Activated gamma-delta T cell treated with Interleukin-2 at 50 U/mL for 16 hours (primary cell): Measurements from ENCODE around the gene LRRK1.

Source experiments
- DNase-seq: peaks from one replicate; pipeline ENCODE4 v3.0.0-alpha.2; 2020

LRRK1 gene

DNA sequence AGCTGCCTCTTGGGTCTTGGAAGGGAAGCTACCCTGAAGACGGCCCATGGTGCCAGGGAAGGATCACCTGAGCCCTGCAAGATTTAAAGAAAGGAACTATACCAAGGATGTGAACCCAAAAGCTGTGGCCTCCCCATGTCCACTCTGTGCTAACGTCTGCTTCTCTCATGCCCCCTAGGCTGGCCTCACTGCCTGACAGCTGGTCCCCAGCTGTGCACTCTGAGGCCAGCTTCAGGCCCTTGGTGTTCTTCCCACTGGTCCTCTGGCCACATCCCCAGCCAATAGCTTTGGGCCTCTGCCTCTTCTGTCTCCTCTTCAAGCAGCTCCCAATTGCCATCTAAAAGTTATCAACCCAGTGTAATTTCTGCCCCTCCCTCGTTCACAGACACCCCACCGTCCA, 5.2 kb upstream of the LRRK1 start:
- no peak for DNase-seq

DNA sequence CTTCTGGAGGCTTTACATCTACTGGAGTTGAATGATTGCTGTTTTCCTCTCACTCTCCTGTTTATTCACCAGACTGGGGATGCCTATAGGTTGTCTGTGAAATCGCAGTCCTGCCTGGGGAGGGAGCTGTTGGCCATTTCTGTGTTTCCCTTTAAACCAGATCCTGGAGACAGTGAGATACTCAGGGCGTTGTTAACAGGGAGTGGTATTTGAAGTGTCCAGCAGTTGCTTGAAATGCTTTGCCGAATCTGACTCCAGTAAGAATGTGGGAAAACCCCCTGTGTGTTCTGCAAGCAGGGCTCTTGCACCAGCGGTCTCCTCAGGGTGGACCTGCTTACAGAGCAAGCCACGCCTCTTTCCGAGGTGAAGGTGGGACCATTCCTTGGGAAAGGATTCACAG, 4.3 kb upstream of the LRRK1 start:
- DNase-seq, result no peak

DNA sequence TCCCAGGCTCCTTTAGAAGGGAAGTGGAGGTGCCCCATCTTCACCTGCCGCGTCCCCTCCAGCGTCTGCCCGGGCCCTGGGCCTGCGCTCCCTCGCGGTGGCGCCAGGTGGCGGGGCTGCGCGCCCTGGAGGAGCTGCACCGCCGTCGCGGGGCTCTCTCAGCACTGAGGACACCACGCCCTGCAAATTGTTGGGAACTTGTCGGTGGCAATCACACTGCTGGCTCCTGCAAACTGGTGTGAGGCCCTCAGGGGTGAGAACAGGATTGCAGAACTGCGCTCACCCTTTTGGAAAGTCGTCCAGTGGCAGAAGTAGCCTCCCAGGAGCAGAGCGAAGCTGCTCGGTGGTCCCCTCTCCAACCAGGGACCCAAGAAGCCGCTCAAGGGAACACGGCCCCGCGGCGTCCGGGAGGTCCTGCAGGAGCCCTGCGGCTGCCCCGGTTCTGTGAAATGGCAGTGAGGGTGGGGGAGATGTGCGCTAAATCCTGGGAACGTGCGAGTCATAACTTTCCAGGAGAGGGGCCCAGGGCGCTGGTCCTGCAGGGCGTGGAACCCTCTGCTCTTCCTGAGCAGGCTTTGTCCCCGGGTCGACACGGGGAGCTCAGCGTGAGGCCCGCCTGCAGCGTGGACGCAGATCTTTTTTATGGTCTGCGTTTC, 995 bp upstream of the LRRK1 start:
- peak; percentile 36 for DNase-seq

DNA sequence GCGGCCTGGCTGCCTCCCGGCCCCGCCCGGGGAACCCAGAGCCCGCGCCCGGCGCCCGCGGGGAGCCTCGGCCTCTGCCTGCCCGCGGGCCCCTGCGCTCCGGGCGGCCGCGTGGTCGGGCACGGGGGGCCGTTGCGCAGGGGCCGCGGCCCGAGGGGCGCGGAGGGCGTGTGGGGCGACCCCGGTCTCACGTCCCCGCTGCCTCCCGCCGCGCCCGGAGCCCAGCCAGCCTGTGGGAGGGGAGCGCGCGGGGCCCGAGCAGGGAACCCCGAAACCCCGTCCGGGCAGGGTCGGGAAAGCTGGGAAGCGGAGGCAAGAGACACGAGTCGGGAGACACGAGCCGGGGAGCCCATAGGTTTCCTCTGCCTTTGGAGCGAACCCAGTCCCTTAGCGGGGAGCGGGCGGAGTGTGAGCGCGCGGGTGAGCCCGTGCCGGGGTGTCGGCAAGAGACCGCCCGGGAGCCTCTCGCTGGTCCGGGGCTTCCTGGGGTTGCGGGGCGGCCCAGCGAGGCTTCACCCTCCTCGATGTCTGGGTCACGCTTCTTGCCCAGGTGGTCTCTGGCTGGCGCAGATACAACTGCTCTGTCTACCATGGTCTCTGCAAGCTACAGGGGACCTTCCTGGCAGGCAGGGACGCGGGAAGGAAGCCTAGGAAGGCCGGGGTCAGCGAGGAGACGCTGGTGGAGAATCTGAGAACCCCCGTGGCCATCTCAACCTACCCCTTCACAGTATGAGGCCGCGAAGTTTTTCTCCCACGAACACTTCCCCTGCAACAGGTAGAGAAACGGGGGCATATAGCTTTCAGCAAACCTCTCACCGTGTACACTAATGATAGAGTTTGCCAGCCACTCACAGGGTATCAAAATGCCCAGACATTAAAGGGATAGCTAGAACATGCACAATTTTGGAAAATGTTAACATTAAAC, 586 bp downstream of the LRRK1 start:
- DNase-seq, result no peak

DNA sequence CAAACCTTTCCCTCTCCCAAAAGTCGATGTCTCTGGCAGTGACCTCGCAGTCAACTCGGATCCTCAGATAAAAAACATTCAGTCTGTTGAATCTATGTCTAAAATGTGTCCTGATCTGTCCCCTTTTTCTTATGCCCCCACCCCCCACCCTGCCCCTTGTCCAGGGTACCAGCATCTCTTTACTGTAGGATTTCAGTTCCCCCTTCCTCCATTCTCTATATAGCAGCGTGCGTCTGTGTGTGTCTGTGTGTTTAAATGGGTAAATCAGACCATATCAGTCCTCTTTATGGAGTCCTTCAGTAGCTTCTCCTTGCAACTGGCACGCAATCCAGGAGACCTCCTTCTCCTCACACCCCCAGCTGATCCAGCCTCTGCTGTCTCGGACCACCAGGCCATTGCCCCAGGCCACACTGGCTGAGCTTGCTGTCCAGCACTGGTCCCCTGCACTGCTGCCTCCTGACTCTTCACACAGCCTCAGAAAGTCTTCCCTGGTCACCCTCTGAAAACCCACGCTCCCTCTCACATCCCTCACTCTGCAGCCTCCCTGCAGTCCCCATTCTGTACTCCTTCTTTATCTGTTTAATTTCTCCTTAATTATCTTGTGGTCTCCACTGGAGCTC, 1.5 kb downstream of the LRRK1 start:
- no peak for DNase-seq

DNA sequence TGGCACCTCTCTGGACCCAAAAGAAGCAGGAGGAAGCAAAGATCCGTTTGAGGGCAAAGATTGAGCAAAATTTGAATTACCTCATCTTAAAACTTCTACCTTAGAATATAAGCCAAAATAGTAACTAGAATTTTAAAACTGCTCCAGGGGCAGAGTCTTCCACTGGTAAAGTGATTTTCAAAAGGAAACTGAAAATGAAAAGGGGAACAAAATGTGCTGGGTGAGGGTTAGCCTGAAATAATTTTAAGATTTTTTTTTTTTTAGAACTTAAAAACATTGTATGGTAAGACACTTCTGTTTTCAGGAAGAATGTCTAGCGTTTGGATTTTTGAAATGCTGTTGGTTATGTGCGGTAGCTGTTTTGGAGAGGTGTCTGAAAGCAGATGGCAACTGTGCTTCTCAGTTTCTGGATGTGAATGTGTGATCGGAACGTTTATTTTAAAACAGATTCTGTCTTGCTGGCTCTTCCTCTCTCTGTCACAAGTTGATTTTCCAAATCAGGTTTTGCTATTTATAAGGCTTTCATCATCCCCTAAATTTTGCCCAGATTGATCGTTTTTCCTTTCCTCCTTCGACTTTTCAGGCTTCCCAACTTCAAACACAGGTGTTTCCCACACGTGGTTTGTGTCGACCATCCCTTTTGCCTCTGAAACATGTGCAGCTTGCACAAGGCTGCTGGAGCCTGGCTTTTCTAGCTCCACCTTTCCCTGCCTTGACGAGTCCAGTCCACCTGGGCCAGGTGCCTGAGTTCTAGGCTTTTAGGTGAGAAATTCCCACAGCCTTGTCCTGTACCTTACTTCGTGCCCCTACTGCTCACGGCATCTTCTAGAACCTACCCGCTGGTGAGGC, 3.3 kb downstream of the LRRK1 start:
- DNase-seq, result no peak

DNA sequence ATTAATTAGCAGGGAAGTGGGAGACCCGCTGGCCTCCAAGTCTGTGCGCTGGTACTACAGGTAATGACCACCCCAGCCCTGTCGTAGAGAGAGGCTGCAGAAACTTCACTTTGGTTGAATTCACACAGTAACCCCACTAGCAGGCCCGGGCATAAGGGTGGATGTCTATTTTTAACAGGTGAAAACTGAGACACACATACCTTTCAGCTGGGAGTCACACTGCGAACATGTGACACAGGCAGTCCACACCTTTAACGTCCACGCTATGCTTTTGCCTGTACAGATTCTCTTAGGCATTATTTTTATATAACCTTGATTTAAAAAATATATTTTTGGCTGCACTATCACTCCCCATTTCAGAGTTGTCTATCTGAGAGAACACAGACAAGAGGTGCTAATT, 3.9 kb downstream of the LRRK1 start:
- DNase-seq, result no peak

DNA sequence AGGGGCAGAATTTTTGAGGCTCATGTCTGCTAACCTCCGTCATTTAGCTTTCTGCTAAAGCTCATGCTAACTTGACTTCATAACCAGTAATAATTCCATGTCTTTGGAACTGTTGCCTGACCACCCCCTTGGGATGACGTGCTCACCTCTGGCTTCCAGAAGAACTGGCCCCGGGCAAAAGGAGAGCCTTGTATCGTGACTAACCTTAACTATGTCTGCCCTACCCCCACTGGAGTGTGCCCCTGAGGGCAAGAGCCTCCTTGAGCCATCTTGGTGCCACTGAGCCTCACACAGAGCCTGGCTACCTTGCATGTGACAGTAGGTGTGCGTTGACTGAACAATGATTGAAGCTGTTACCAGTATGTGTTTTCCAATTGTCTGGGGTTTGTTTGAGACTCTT, 4.7 kb downstream of the LRRK1 start:
- DNase-seq, result no peak

DNA sequence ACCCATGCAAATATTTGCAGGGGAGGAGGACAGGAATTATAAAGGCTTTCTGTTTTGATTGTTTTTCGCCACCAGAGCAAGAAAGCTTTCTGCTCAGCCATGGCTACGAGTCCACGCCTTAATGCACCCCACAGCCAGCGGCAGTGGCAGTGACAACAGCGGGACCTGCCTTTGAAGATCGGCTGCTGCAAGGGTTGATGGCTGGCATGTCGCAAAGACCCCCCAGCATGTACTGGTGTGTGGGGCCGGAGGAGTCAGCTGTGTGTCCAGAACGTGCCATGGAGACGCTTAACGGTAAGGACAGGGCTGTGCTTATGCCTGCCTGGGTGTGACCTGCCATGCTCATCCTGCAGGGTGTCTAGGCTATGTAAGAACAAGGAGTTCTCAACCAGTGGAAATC, 5.3 kb downstream of the LRRK1 start:
- no peak for DNase-seq

DNA sequence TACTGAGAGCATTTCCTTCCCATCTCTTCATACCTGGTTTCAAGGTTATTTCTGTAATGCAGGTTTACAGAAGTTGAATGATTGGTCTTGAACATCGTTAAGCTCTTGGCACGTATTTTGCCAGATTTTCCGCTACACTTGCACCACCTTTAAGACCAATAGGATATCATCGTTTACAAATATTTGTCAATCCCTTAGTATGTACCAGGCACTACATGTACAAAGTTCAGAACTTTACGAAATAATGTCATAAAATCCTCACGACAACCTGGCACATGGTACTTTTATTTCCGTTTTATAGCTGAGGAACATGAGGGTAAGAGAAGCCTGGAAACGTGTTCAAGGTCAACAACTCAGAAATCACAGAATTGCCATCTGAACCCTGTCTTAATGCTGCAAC, 6.3 kb downstream of the LRRK1 start:
- no peak for DNase-seq

DNA sequence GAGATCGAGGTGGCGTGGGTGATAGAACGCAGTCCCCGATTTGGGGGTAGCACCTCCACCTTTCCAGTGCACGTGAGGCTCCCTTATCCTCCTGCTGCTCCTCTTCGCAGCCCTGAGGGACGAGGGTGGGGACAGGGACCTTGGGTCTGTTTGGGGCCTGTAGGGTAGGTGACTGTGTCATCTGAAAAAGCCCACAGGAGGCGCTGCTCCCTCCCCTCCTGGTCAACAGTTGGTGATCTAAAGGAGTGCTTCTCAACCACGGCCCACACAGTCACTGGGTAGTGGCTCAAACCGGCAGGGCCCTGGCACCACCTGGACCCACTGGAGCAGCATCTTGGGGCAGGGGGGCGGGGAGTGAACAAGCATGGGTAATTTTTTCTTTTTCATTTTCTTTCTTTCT, 7.1 kb downstream of the LRRK1 start:
- DNase-seq, result no peak

DNA sequence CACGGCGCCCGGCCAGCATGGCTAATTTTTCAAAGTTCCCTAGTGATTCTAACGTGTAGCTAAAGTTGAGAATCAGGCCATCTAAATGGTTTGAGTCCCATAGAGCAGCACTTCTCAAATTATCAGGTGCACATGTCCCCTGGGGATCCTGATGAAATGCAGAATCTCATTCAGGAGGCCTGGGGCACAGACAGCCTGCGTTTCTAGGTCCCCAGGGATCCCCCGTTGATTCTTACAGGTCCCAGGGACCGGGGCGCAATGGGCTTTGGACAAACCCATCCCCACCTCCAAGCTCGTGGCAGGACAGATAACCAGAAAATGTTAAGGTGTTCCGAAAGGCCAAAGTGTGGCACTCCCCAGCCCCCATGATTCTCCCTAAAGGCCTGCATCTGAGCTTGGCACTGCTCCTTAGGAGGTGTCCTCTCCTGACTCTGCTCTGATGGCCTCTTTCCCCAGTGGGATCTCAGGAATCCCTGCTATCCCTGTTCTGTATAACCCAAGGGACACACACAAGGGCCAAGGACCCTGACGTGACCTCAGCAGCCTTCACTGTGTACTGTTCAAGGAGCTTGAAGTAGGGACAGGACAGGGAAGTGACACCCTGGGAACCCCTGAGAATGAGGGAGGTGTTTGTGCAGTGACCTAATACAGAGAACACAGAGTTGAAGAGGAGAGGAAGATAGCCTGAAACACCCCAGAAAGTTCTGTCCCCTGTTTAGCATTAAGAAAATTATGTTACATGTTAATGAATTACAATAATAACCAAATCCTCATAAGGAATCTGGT, 8.0 kb downstream of the LRRK1 start:
- DNase-seq, result no peak

DNA sequence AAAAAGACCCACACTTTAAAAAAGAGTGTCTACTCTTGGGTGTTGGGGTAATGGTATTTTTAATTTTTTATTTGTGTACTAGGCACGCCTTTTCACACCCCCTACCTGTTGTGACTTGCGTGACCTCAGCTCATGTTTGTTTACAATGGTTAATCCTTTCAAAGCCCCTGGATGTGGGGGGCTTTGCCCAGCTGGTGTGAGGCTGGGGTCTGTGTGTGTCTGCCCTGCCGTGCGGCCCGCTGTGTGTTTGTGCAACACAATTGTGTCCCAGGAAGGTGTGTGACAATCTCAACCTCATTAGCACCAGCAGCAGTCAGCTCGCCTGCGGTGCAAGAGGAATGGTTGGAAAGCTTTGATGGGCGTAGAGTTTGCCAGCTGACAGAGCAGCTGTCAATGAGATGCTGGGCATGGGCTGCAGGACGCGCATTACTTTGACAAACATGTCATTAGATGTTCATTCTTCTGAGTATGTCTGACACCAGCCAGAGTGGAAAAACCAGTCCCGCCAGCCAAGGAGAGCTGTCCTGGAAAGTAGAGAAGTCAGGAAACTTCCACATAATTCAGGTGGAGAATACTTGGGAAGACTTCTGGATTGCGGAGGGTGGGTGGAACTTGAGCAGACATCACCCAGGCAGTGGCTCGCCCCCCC, 9.6 kb downstream of the LRRK1 start:
- DNase-seq, result no peak

DNA sequence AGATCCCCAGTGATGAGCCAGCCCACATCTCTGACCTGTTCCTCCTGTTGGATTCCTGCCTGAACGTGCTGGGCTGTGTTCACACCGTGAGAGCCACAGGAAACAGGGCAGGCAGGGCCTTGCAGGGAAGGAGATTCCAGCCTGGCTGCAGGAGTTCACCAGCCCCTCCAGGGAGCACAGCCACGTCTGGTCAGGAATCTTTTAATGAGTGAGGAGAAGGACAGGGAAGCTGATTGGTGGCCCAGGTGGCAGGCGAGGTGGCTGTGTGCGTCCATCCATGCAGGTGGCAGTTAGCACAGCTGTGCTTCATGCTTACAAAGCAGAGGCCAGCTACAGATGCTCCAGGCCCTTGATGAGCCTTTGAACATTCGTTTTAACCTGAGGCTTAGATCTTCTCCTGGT, 10.5 kb downstream of the LRRK1 start:
- DNase-seq, result no peak

DNA sequence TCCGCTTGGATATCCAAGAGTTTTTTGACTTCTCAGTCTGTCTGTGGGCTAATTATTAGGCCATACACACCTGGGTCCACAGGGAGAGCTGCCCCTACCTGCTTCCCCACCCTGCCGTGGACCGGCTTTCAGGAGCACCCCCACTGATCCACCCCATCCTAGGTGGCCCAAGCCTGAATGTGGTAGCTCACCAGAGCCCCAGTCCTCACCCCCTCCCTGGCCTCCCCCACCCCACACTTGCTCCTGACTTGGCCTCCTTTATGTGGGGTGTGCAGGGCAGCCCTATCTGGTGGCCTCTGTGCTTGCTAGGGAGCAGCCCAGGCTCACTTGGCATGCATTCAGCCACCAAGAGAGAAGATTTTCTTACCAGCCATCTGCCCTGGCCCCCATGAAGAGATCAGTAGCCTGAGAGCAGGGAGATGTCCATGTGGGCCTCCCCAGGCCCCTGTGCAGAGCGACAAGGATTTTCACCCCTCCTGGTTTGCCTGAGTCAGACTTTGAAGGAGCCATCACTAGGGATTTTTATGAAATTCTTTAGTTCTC, 11.2 kb downstream of the LRRK1 start:
- no peak for DNase-seq

DNA sequence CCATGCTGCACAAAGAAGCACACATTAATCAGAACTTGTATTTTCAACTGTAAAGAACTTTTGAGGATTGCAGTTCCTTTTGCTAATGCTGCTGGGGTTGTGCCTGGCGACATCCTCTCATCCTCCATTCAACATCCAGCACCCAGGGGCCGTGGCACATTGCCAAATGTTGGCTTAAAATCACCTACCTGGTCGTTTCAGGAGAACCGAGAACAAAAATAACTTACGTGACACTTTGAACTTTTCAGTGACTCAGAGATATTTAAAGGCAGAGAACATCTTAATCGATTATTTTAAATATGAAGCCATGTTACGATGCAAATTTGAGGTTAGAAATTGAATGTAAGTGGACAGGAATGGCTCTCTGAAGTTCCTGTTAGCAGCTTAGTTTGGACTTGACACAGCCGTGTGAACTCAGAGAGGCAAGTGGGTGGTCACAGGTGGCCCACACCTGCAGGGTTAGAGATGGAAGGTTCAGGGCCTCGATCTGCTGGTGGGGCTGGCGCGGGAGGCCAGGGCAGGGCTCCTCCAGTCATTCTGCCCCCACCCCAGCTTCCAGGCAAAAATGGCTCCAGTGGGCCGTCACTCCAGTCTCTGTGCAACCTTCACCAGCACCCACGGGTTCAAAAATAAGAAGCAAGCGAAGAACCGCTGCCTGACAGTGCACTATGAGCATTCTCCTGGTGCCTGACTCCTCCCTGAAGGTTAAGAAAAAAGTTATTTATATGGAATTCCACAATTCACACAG, 12.2 kb downstream of the LRRK1 start:
- no peak for DNase-seq

DNA sequence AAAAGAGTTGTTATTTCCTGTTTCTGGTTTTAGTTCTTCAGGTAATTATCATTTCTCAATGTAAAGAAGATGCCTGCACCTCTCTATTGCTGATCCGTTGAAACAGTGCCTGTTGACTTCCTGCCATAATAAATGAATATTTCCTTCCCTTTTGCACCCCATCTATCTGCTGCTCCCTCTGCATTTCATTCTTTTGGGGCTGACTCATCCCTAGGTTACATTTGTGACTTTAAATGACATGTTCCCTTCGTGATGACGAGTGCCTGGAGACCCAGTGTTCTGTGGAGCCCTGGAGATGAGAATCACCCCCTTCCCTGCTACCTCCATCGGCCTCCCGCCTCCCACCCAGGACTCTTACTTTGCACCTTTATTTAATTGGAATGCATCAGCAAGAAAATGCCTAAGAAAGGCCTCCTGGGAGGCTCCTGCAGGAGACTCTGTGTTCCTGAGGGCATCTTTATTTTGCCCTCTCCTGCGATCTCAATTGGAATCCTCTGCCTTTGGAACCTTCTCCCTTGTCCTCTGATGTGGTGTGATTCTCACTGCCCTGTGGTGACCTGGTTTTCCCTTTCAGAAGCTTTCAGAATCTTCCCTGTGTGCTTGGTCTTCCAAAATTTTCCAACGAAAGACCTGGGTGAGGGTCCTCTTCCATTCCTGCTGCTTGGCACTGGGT, 13.7 kb downstream of the LRRK1 start:
- DNase-seq, result no peak

DNA sequence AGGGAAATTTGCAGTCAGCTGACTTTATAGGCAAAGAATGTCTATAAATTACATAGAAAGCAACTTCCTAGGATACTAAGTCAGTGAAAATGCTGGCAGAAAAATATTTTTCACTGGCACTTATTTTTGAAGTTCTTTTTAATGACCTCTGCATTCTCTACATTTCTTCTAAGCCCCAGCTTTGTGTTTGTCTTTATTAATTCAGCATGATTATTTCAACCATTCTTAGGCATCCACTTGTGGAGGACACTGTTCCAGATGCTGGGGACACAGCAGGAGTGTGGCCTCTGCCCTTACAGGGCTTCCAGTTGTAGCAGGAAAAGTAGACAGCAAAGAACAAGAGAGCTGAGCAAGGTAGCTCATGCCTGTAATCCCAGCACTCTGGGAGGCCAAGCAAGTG, 15.0 kb downstream of the LRRK1 start:
- no peak for DNase-seq

DNA sequence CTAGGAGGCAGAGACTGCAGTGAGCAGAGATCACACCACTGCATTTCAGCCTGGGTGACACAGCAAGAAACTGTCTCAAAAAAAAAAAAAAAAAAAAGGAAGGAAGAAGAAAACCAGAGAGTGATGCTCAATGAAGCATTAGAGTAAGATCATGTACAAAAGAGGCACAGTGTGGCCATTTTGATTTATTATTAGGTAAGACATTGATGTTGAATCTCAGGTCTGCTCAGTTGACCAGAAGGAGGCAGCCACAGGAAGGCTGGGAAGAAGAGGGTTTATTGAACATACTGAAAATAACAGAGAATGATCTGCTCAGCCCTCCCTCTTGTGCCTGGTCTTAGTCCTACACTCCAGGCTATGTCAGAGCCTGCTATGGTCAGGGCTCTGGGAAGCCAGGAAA, 15.6 kb downstream of the LRRK1 start:
- no peak for DNase-seq

DNA sequence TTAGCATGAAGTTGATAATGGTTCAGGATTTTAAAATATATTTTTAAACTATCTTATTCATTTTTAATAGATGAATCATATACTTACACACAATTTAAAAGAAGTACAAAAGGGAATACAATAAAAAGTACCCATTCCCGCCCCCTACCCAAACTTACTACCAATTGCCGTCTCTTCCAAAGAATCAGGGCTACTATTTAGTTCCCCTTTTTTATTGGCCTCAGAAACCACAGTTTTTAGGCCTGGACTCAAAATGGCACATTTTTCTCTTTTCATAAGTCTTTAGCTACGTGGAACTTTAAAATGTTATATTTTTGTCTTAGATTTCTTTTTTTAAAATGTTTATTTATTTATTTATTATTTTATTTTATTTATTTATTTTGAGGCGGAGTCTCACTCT, 18.0 kb downstream of the LRRK1 start:
- no peak for DNase-seq
